Brain microvascular endothelial cell (primary cell): Measurements from ENCODE around the gene VPS11.

Experiments
- DNase-seq: peaks from one replicate; pipeline ENCODE4 v3.0.0-alpha.2; 2020
- H3K27ac ChIP-seq: fragments of 250-450 bp; sonication (Bioruptor Pico); 2 replicates; pipeline ENCODE4 v1.5.1; 2020; ENCODE audit warnings: mild to moderate bottlenecking, moderate library complexity
- H3K27me3 ChIP-seq: fragments of 250-450 bp; sonication (Bioruptor Pico); replicated peaks from 2 replicates; pipeline ENCODE4 v1.5.1; 2020; ENCODE audit warnings: mild to moderate bottlenecking
- H3K36me3 ChIP-seq: fragments of 250-450 bp; sonication (Bioruptor Pico); replicated peaks from 2 replicates; pipeline ENCODE4 v1.5.1; 2020; ENCODE audit warnings: mild to moderate bottlenecking
- H3K4me3 ChIP-seq: 2 replicates; pipeline ENCODE4 v1.5.1; 2011; ENCODE audit warnings: low read depth, mild to moderate bottlenecking, control low read depth, low read length, moderate library complexity
- CTCF ChIP-seq: IDR thresholded peaks from 2 replicates; pipeline ENCODE4 v1.5.1; 2011; ENCODE audit warnings: low read depth, mild to moderate bottlenecking, moderate library complexity, low read length, control low read depth, inconsistent platforms; ENCODE audit errors: missing control alignments
- in situ Hi-C: cut with HindIII; loops from 2 replicates; pipeline ENCODE4 v1.10.0; 2017; ENCODE audit warnings: low sequenced_read_pairs, low pct_ligation_motif_present

Gene VPS11

GRCh38 chr11:119115484-119116234, 48.0 kb downstream of the VPS11 start:
- H3K36me3 ChIP-seq = peaks cover 49% of the 10 kb centered on the region
- no peak for DNase-seq

GRCh38 chr11:119116235-119116594, 48.6 kb downstream of the VPS11 start:
- in situ Hi-C loops = no loop called here
- no peak for DNase-seq
- H3K27ac ChIP-seq = no peak overlapping the region
- TF ChIP-seq CTCF = no peak
- peaks cover 43% of the 10 kb centered on the region for H3K36me3 ChIP-seq
- H3K27me3 ChIP-seq = no peaks in the 10 kb centered on the region
- H3K4me3 ChIP-seq = no peak overlapping the region

More at GRCh38 chr11:119115484-119116234, 48.0 kb downstream of the VPS11 start:
- in situ Hi-C loops = no loop called here
- Histone ChIP-seq H3K27me3 (no peaks in the 10 kb centered on the region), H3K4me3 (no peak overlapping the region), H3K27ac (no peak overlapping the region)
- TF ChIP-seq CTCF = no peak

GRCh38 chr11:119116601-119117000, 49.0 kb downstream of the VPS11 start:
- no peak for DNase-seq
- H3K36me3 ChIP-seq = peaks cover 39% of the 10 kb centered on the region
- no peak for TF ChIP-seq CTCF
- H3K4me3 ChIP-seq = no peak overlapping the region
- H3K27ac ChIP-seq = no peak overlapping the region
- H3K27me3 ChIP-seq = no peaks in the 10 kb centered on the region
- in situ Hi-C loops = no loop called here

DNA sequence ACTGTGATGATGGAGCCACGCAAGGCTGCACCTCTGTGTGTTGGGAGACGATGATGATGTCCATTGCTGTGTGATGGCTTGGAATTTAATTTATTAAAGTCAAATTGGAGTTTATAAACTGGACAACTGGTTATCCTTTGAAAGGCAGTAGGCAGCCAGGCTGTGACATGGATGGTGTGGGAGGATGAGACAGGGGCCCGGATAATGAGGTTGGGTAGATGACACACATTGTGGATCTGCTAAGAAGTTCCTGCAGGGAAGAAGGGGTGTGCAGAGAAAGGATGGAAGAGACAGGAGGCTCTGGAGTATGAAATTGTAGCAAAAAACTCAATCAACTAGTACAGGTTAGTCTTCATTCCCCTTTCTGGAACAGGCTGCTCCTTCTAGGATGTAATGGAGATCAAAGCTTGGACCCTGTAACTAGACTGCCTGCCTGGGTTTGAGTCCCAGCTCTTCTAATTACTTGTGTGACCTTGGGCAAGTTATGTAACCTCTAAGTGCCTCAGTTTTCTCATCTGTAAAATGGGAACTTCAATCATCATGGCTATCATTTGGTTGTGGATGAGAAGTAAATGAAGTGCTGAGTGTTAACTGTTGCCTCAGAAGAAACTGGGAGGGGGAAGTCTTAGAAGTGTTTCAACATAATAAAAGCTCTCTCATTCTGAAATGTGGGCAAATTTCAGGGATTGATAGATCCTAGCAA, 49.5 kb downstream of the VPS11 start:
- in situ Hi-C loops = no loop called here
- Histone ChIP-seq H3K27me3 (no peaks in the 10 kb centered on the region), H3K4me3 (no peak overlapping the region), H3K27ac (no peak overlapping the region), H3K36me3 (peaks cover 34% of the 10 kb centered on the region)
- DNase-seq = no peak
- TF ChIP-seq CTCF = no peak

GRCh38 chr11:119118227-119118626, 50.6 kb downstream of the VPS11 start:
- in situ Hi-C loops = no loop called here
- no peak for TF ChIP-seq CTCF
- H3K36me3 ChIP-seq = peaks cover 23% of the 10 kb centered on the region
- no peak for DNase-seq
- H3K4me3 ChIP-seq = no peak overlapping the region
- no peak overlapping the region for H3K27ac ChIP-seq
- no peaks in the 10 kb centered on the region for H3K27me3 ChIP-seq
